Measurements from ENCODE around the gene C20orf173. TPM values are rescaled to one million over a fixed set of nuclear protein-coding genes. Genes with fewer than 3 reads are reported as not detected.

Gene C20orf173
- total RNA-seq, 1 experiment from 2014 or later: not detected

GRCh38 chr20:35496481-35496880, 33.0 kb downstream of the C20orf173 start:
- Mint-ChIP-seq H3K4me1 (no peaks in the 10 kb centered on the region), H3K4me3 (no peak overlapping the region), H3K36me3 (peaks cover 71% of the 10 kb centered on the region), H3K27me3 (ENCODE audit: low read depth) (no peaks in the 10 kb centered on the region), H3K27ac (no peak overlapping the region), H3K9me3 (no peaks in the 10 kb centered on the region)
- ATAC-seq: no peak
- DNase-seq (ENCODE audit: low spot score): no peak
- CTCF ChIA-PET: interaction anchor here (1.0 to 1.6 kb wide), 2 partner anchors 14 to 49 kb away, joined by 4 read pairs; no protein-coding TSS in a partner anchor
- POLR2A ChIA-PET: no interaction called here
- TF ChIP-seq, protein P1, sequence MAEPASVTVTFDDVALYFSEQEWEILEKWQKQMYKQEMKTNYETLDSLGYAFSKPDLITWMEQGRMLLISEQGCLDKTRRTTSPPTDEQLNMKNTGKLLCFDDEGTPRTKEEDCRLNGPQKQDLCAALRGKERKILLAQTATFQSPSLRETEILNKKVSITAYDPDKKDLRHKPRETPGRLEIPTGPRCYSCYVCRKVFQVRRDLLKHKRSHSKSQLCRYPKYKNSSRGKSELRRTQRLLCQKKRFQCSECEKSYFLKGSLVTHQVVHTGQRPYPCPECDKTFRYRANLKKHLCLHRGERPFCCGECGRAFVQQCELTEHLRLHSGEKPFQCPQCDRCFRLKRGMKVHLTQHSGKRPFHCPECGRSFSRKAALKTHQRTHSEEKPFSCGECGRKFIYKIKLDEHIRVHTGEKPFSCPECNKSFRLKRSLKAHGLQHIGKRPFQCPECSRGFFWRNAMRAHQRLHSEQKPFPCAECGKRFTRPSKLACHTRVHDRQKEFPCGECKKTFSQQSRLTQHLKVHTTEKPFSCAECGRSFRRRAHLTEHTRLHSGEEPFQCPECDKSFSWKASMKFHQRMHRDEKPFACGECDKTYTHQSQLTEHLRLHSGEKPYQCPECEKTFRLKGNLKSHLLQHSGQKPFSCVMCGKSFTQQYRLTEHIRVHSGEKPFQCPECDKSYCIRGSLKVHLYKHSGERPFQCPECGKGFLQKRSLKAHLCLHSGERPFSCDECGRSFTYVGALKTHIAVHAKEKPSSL (CRISPR knock-in tag; conservative IDR thresholded peaks at IDR 0.05): no peak
- TF ChIP-seq NR3C1 (CRISPR knock-in tag; conservative IDR thresholded peaks at IDR 0.05; ENCODE audit: low read depth): no peak
- TF ChIP-seq SMAD4 (CRISPR knock-in tag; IDR thresholded peaks at IDR 0.05): no peak
- no peak for TF ChIP-seq MYBL2 (CRISPR knock-in tag; IDR thresholded peaks at IDR 0.05)
- TF ChIP-seq TCF7 (CRISPR knock-in tag; IDR thresholded peaks at IDR 0.05; ENCODE audit: low read depth): no peak
- TF ChIP-seq KAT7 (CRISPR knock-in tag; IDR thresholded peaks at IDR 0.05; ENCODE audit: borderline replicate concordance): no peak
- no peak for TF ChIP-seq ZNF416 (CRISPR knock-in tag; IDR thresholded peaks at IDR 0.05)
- TF ChIP-seq ZNF317 (CRISPR knock-in tag; IDR thresholded peaks at IDR 0.05; ENCODE audit: borderline replicate concordance, low read depth): no peak
- TF ChIP-seq, protein P2, sequence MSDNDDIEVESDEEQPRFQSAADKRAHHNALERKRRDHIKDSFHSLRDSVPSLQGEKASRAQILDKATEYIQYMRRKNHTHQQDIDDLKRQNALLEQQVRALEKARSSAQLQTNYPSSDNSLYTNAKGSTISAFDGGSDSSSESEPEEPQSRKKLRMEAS (CRISPR knock-in tag; IDR thresholded peaks at IDR 0.05): no peak
- TF ChIP-seq ZBTB43 (CRISPR knock-in tag; IDR thresholded peaks at IDR 0.05): no peak
- TF ChIP-seq ZNF232 (CRISPR knock-in tag; IDR thresholded peaks at IDR 0.05): no peak
- no peak for TF ChIP-seq FOXK1 (CRISPR knock-in tag; IDR thresholded peaks at IDR 0.05)

DNA sequence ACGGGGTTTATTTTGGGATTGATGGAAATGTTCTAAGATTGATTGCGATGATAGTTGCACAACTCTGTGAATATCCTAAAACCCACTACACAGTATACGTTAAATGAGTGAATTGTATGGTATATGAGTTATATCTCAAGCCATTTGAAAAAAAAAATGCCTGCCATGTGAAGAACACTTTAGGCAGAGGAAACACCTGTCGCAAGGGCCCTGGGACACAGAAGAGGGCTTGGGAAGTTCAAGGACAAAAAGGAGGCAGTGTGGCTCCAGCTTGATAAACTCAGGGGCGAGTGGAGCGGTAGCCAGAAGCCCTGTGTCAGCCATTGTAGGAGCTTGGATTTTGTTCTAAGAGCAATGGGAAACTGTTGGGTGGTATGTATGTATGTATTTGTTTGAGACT, 37.1 kb downstream of the C20orf173 start:
- no peak overlapping the region for H3K4me3 Mint-ChIP-seq
- no peaks in the 10 kb centered on the region for H3K4me1 Mint-ChIP-seq
- peaks cover 66% of the 10 kb centered on the region for H3K36me3 Mint-ChIP-seq
- DNase-seq (ENCODE audit: low spot score): no peak
- no peak for ATAC-seq
- no peak overlapping the region for H3K27ac Mint-ChIP-seq
- H3K27me3 Mint-ChIP-seq (ENCODE audit: low read depth): no peaks in the 10 kb centered on the region
- H3K9me3 Mint-ChIP-seq: no peaks in the 10 kb centered on the region
- ChIA-PET CTCF (no interaction called here), POLR2A (no interaction called here)
- TF ChIP-seq GRHL2 (CRISPR knock-in tag; IDR thresholded peaks at IDR 0.05; ENCODE audit: insufficient replicate concordance, severe bottlenecking) (no peak), ELF4 (CRISPR knock-in tag; IDR thresholded peaks at IDR 0.05; ENCODE audit: low read depth) (no peak), PRRX2 (CRISPR knock-in tag; IDR thresholded peaks at IDR 0.05) (no peak), ATF6 (CRISPR knock-in tag; IDR thresholded peaks at IDR 0.05) (no peak), ZNF219 (CRISPR knock-in tag; IDR thresholded peaks at IDR 0.05; ENCODE audit: borderline replicate concordance) (no peak), IRF1 (CRISPR knock-in tag; IDR thresholded peaks at IDR 0.05) (no peak), NR1H2 (CRISPR knock-in tag; IDR thresholded peaks at IDR 0.05) (no peak), ZNF423 (CRISPR knock-in tag; IDR thresholded peaks at IDR 0.05) (no peak), AR (CRISPR knock-in tag; IDR thresholded peaks at IDR 0.05) (no peak), ZNF263 (CRISPR knock-in tag; IDR thresholded peaks at IDR 0.05; ENCODE audit: low read depth) (no peak), SMAD3 (CRISPR knock-in tag; IDR thresholded peaks at IDR 0.05; ENCODE audit: borderline replicate concordance) (no peak), FOXP1 (CRISPR knock-in tag; IDR thresholded peaks at IDR 0.05; ENCODE audit: borderline replicate concordance) (no peak), MYBL2 (CRISPR knock-in tag; IDR thresholded peaks at IDR 0.05) (no peak)
- TF ChIP-seq, protein P3, sequence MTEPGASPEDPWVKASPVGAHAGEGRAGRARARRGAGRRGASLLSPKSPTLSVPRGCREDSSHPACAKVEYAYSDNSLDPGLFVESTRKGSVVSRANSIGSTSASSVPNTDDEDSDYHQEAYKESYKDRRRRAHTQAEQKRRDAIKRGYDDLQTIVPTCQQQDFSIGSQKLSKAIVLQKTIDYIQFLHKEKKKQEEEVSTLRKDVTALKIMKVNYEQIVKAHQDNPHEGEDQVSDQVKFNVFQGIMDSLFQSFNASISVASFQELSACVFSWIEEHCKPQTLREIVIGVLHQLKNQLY (CRISPR knock-in tag; IDR thresholded peaks at IDR 0.05): no peak
